ENCODE results near the gene EIF4G3.

Gene EIF4G3

GRCh38 chr1:21090463-21090862 lies 86.2 kb downstream of the EIF4G3 start:
- no peak overlapping the region for H3K4me3 ChIP-seq (ENCODE audit: low read depth, low read length)
- peak; percentile 34 for DNase-seq (ENCODE audit: low read depth)
- TF ChIP-seq CTCF (conservative IDR thresholded peaks at IDR 0.05; ENCODE audit: low read depth, low read length): no peak

GRCh38 chr1:21089731-21090130 lies 87.0 kb downstream of the EIF4G3 start:
- no peak for DNase-seq (ENCODE audit: low read depth)
- no peak for TF ChIP-seq CTCF (conservative IDR thresholded peaks at IDR 0.05; ENCODE audit: low read depth, low read length)
- H3K4me3 ChIP-seq (ENCODE audit: low read depth, low read length): no peak overlapping the region

GRCh38 chr1:21089299-21089698 lies 87.4 kb downstream of the EIF4G3 start:
- DNase-seq (ENCODE audit: low read depth): no peak
- TF ChIP-seq CTCF (conservative IDR thresholded peaks at IDR 0.05; ENCODE audit: low read depth, low read length): no peak
- H3K4me3 ChIP-seq (ENCODE audit: low read depth, low read length): no peak overlapping the region

- no peak for TF ChIP-seq CTCF (conservative IDR thresholded peaks at IDR 0.05; ENCODE audit: low read depth, low read length)
- no peak overlapping the region for H3K4me3 ChIP-seq (ENCODE audit: low read depth, low read length)
- no peak for DNase-seq (ENCODE audit: low read depth)
Measured at GRCh38 chr1:21084111-21084810, 92.4 kb downstream of the EIF4G3 start.

GRCh38 chr1:21082073-21082472 lies 94.6 kb downstream of the EIF4G3 start:
- no peak for TF ChIP-seq CTCF (conservative IDR thresholded peaks at IDR 0.05; ENCODE audit: low read depth, low read length)
- DNase-seq (ENCODE audit: low read depth): peak; percentile 45
- H3K4me3 ChIP-seq (ENCODE audit: low read depth, low read length): no peak overlapping the region

- DNase-seq (ENCODE audit: low read depth): peak; percentile 58
- no peak overlapping the region for H3K4me3 ChIP-seq (ENCODE audit: low read depth, low read length)
- TF ChIP-seq CTCF (conservative IDR thresholded peaks at IDR 0.05; ENCODE audit: low read depth, low read length): no peak
Measured at GRCh38 chr1:21077085-21077484, 99.6 kb downstream of the EIF4G3 start.

GRCh38 chr1:21072721-21073120 lies 104.0 kb downstream of the EIF4G3 start:
- no peak overlapping the region for H3K4me3 ChIP-seq (ENCODE audit: low read depth, low read length)
- TF ChIP-seq CTCF (conservative IDR thresholded peaks at IDR 0.05; ENCODE audit: low read depth, low read length): no peak
- peak; percentile 83 for DNase-seq (ENCODE audit: low read depth)
